ENCODE results near the gene TBC1D1. TPM values are rescaled to one million over a fixed set of nuclear protein-coding genes. Genes with fewer than 3 reads are reported as not detected.

Gene TBC1D1
- total and polyA plus RNA-seq, 2 donors (not counting 1 experiment from before 2014, with no cell fraction given) = 39.7 to 90.0 TPM

GRCh38 chr4:38055566-38055965 lies 164.7 kb downstream of the TBC1D1 start:
- no peaks in the 10 kb centered on the region for H3K79me2 ChIP-seq (ENCODE audit: control insufficient read depth, insufficient read depth, low read length)
- H3K9me3 ChIP-seq (ENCODE audit: control insufficient read depth, insufficient read depth, low read depth, low read length) = no peaks in the 10 kb centered on the region
- H3K4me3 ChIP-seq (replicated peaks in 1 of 4; ENCODE audit: control extremely low read depth in 1 of 4, insufficient read depth in 1 of 4, low read depth in 3 of 4, low read length in 4 of 4) = no peak overlapping the region
- no peaks in the 10 kb centered on the region for H3K4me1 ChIP-seq (ENCODE audit: control insufficient read depth, extremely low read depth, insufficient read depth, low read length)
- H2AFZ ChIP-seq (ENCODE audit: low read length) = no peak overlapping the region
- H3K27ac ChIP-seq (ENCODE audit: insufficient read depth, low read length) = no peak overlapping the region
- H3K9ac ChIP-seq (ENCODE audit: insufficient read depth, low read length) = no peak overlapping the region
- H3K4me2 ChIP-seq (ENCODE audit: extremely low read depth, insufficient read depth, low read length) = no peak overlapping the region
- DNase-seq (ENCODE audit: low read depth in 2 of 2) = no peak
- no peaks in the 10 kb centered on the region for H4K20me1 ChIP-seq (ENCODE audit: control insufficient read depth, extremely low read depth, insufficient read depth, low read length)
- no peaks in the 10 kb centered on the region for H3K36me3 ChIP-seq (ENCODE audit: control insufficient read depth, insufficient read depth, low read length)
- no peaks in the 10 kb centered on the region for H3K27me3 ChIP-seq (ENCODE audit: control insufficient read depth, insufficient read depth, low read length)
- no peak for TF ChIP-seq CTCF (conservative IDR thresholded peaks at IDR 0.05 in 1 of 2, IDR thresholded peaks at IDR 0.05 in 1 of 2; ENCODE audit: low read depth in 1 of 2, low read length in 2 of 2)

GRCh38 chr4:38056011-38056685 lies 165.3 kb downstream of the TBC1D1 start:
- H3K4me2 ChIP-seq (ENCODE audit: extremely low read depth, insufficient read depth, low read length) = no peak overlapping the region
- no peak for TF ChIP-seq EZH2 (IDR thresholded peaks at IDR 0.05; ENCODE audit: low read length, missing control alignments)
- TF ChIP-seq CTCF (conservative IDR thresholded peaks at IDR 0.05 in 1 of 2, IDR thresholded peaks at IDR 0.05 in 1 of 2; ENCODE audit: low read depth in 1 of 2, low read length in 2 of 2) = no peak
- DNase-seq (ENCODE audit: low read depth in 2 of 2) = no peak
- H3K9ac ChIP-seq (ENCODE audit: insufficient read depth, low read length) = no peak overlapping the region
- H2AFZ ChIP-seq (ENCODE audit: low read length) = no peak overlapping the region
- no peaks in the 10 kb centered on the region for H3K9me3 ChIP-seq (ENCODE audit: control insufficient read depth, insufficient read depth, low read depth, low read length)
- no peaks in the 10 kb centered on the region for H4K20me1 ChIP-seq (ENCODE audit: control insufficient read depth, extremely low read depth, insufficient read depth, low read length)
- H3K4me1 ChIP-seq (ENCODE audit: control insufficient read depth, extremely low read depth, insufficient read depth, low read length) = peaks cover 2% of the 10 kb centered on the region
- H3K27ac ChIP-seq (ENCODE audit: insufficient read depth, low read length) = no peak overlapping the region
- no peaks in the 10 kb centered on the region for H3K36me3 ChIP-seq (ENCODE audit: control insufficient read depth, insufficient read depth, low read length)
- no peak overlapping the region for H3K4me3 ChIP-seq (replicated peaks in 1 of 4; ENCODE audit: control extremely low read depth in 1 of 4, insufficient read depth in 1 of 4, low read depth in 3 of 4, low read length in 4 of 4)
- no peaks in the 10 kb centered on the region for H3K27me3 ChIP-seq (ENCODE audit: control insufficient read depth, insufficient read depth, low read length)
- H3K79me2 ChIP-seq (ENCODE audit: control insufficient read depth, insufficient read depth, low read length) = no peaks in the 10 kb centered on the region

- Histone ChIP-seq H4K20me1 (ENCODE audit: control insufficient read depth, extremely low read depth, insufficient read depth, low read length) (no peaks in the 10 kb centered on the region), H3K4me2 (ENCODE audit: extremely low read depth, insufficient read depth, low read length) (no peak overlapping the region), H2AFZ (ENCODE audit: low read length) (no peak overlapping the region), H3K27me3 (ENCODE audit: control insufficient read depth, insufficient read depth, low read length) (no peaks in the 10 kb centered on the region), H3K9me3 (ENCODE audit: control insufficient read depth, insufficient read depth, low read depth, low read length) (no peaks in the 10 kb centered on the region), H3K27ac (ENCODE audit: insufficient read depth, low read length) (no peak overlapping the region), H3K79me2 (ENCODE audit: control insufficient read depth, insufficient read depth, low read length) (no peaks in the 10 kb centered on the region), H3K4me3 (replicated peaks in 1 of 4; ENCODE audit: control extremely low read depth in 1 of 4, insufficient read depth in 1 of 4, low read depth in 3 of 4, low read length in 4 of 4) (no peak overlapping the region), H3K9ac (ENCODE audit: insufficient read depth, low read length) (no peak overlapping the region), H3K4me1 (ENCODE audit: control insufficient read depth, extremely low read depth, insufficient read depth, low read length) (peaks cover 6% of the 10 kb centered on the region), H3K36me3 (ENCODE audit: control insufficient read depth, insufficient read depth, low read length) (no peaks in the 10 kb centered on the region)
- no peak for DNase-seq (ENCODE audit: low read depth in 2 of 2)
- TF ChIP-seq EZH2 (IDR thresholded peaks at IDR 0.05; ENCODE audit: low read length, missing control alignments) (no peak), CTCF (conservative IDR thresholded peaks at IDR 0.05 in 1 of 2, IDR thresholded peaks at IDR 0.05 in 1 of 2; ENCODE audit: low read depth in 1 of 2, low read length in 2 of 2) (no peak)
Observed at GRCh38 chr4:38058151-38058550, 167.3 kb downstream of the TBC1D1 start.
